HepG2 (cell line): ENCODE results near the gene PRRT1B.

Experiments used
- ELK4 ChIP-seq: sonication (generic); formaldehyde crosslinking; IDR thresholded peaks from 2 replicates; pipeline ENCODE4 v1.9.0; 2021; ENCODE audit warnings: missing genetic modification reagents, borderline replicate concordance
- FOXM1 ChIP-seq: sonication (generic); formaldehyde crosslinking; IDR thresholded peaks from 2 replicates; pipeline ENCODE4 v1.5.0; 2020; ENCODE audit warnings: missing genetic modification reagents
- HINFP ChIP-seq: sonication (generic); formaldehyde crosslinking; IDR thresholded peaks from 2 replicates; pipeline ENCODE4 v1.4.0; 2020; ENCODE audit warnings: low read depth, mild to moderate bottlenecking, missing genetic modification reagents
- HNF1B ChIP-seq: sonication (generic); formaldehyde crosslinking; IDR thresholded peaks from 2 replicates; pipeline ENCODE4 v1.5.1; 2020; ENCODE audit warnings: mild to moderate bottlenecking, moderate library complexity, missing genetic modification reagents
- PLSCR1 ChIP-seq: sonication (generic); formaldehyde crosslinking; IDR thresholded peaks from 2 replicates; pipeline ENCODE4 v1.5.0; 2020; ENCODE audit warnings: missing genetic modification reagents, mild to moderate bottlenecking, borderline replicate concordance
- SCMH1 ChIP-seq: sonication (generic); formaldehyde crosslinking; IDR thresholded peaks from 2 replicates; pipeline ENCODE4 v1.9.0; 2021; ENCODE audit warnings: missing genetic modification reagents, mild to moderate bottlenecking, borderline replicate concordance
- TAF1 ChIP-seq: sonication (generic); formaldehyde crosslinking; IDR thresholded peaks from 2 replicates; pipeline ENCODE4 v1.4.0; 2020; ENCODE audit warnings: missing genetic modification reagents
- ZNF691 ChIP-seq: sonication (generic); formaldehyde crosslinking; IDR thresholded peaks from 2 replicates; pipeline ENCODE4 v1.4.0; 2020; ENCODE audit warnings: missing genetic modification reagents, low read depth, mild to moderate bottlenecking, borderline replicate concordance

- no peak for TF ChIP-seq ZNF691 (CRISPR knock-in tag)
- TF ChIP-seq TAF1: no peak
- TF ChIP-seq FOXM1 (CRISPR knock-in tag): no peak
- no peak for TF ChIP-seq HNF1B (CRISPR knock-in tag)
- no peak for TF ChIP-seq HINFP
- TF ChIP-seq ELK4 (CRISPR knock-in tag): no peak
- TF ChIP-seq PLSCR1 (CRISPR knock-in tag): no peak
- TF ChIP-seq SCMH1 (CRISPR knock-in tag): no peak
Measured at GRCh38 chr9:131588396-131588795, 43.1 kb downstream of the PRRT1B start.
